Activated naive CD4-positive, alpha-beta T cell treated with anti-CD3 and anti-CD28 coated beads for 36 hours (primary cell): Measurements from ENCODE around the gene ODC1. TPM values are rescaled to one million over a fixed set of nuclear protein-coding genes. Genes with fewer than 3 reads are reported as not detected.

Experiments
- total RNA-seq, 2 experiments: library from RNA; stranded (reverse); gene quantifications; one replicate each; pipeline ENCODE4 v1.2.3, GENCODE V29; 2021

The ODC1 gene
- total RNA-seq, 2 experiments from 2014 or later, result 174 to 177 TPM

Other genes starting within 250 kb of the ODC1 start
- gene HPCAL1, start 145.4 kb downstream of the ODC1 start, total RNA-seq, result 10 to 100 TPM; 71.4 to 73.8 TPM
- gene NOL10, start 241.6 kb upstream of the ODC1 start, total RNA-seq, result 10 to 100 TPM; 27.0 to 28.9 TPM